ENCODE measurements around the gene CCDC106. TPM values are rescaled to one million over a fixed set of nuclear protein-coding genes. Genes with fewer than 3 reads are reported as not detected.

Gene CCDC106
- total RNA-seq, 1 experiment from 2014 or later = 47.8 TPM

GRCh38 chr19:55663846-55664536 lies 16.0 kb downstream of the CCDC106 start:
- POLR2A ChIA-PET = no interaction called here
- Histone ChIP-seq H3K27me3 (ENCODE audit: control insufficient read depth, insufficient read depth, low read length) (no peaks in the 10 kb centered on the region), H3K36me3 (ENCODE audit: control insufficient read depth, insufficient read depth, low read length) (peaks cover 46% of the 10 kb centered on the region), H3K4me3 (ENCODE audit: low read depth in 2 of 2, low read length in 2 of 2) (no peak overlapping the region), H3K27ac (ENCODE audit: low read length) (peak overlapping the region; percentile 66; the same call in 1 of the 2 replicates), H3K9me3 (ENCODE audit: control insufficient read depth, insufficient read depth, low read depth, low read length) (no peaks in the 10 kb centered on the region), H3K4me1 (ENCODE audit: control insufficient read depth, insufficient read depth, low read length) (peaks cover 46% of the 10 kb centered on the region)
- ATAC-seq = no peak
- in situ Hi-C loops (cut with HindIII; ENCODE audit: low pct_unique_long_range_greater_than_20kb, low sequenced_read_pairs) (no loop called here), intact Hi-C loops (cut with micrococcal nuclease; ENCODE audit: unreplicated experiment) (no loop called here)
- DNase-seq (ENCODE audit: low read depth, low spot score) = no peak
- CTCF ChIA-PET = no interaction called here
- no TSS peak for BruUV-seq (replicated peaks)
- TF ChIP-seq SIN3A (IDR thresholded peaks at IDR 0.05; ENCODE audit: borderline replicate concordance, insufficient read depth, low read depth, low read length) = no peak
- no peak for TF ChIP-seq TCF7L2 (IDR thresholded peaks at IDR 0.05; ENCODE audit: low read depth, low read length)
- TF ChIP-seq POLR2AphosphoS5 (IDR thresholded peaks at IDR 0.05; ENCODE audit: low read depth, low read length) = no peak
- no peak for TF ChIP-seq REST (IDR thresholded peaks at IDR 0.05; ENCODE audit: insufficient read depth in 1 of 2, low read depth in 2 of 2, low read length in 1 of 2)
- no peak for TF ChIP-seq CTCF (IDR thresholded peaks at IDR 0.05)

- Histone ChIP-seq H3K4me1 (ENCODE audit: control insufficient read depth, insufficient read depth, low read length) (peaks cover 55% of the 10 kb centered on the region), H3K9me3 (ENCODE audit: control insufficient read depth, insufficient read depth, low read depth, low read length) (no peaks in the 10 kb centered on the region), H3K27me3 (ENCODE audit: control insufficient read depth, insufficient read depth, low read length) (no peaks in the 10 kb centered on the region), H3K4me3 (ENCODE audit: low read depth in 2 of 2, low read length in 2 of 2) (no peak overlapping the region), H3K36me3 (ENCODE audit: control insufficient read depth, insufficient read depth, low read length) (peaks cover 43% of the 10 kb centered on the region), H3K27ac (ENCODE audit: low read length) (peak overlapping the region; percentile 55)
- in situ Hi-C loops (cut with HindIII; ENCODE audit: low pct_unique_long_range_greater_than_20kb, low sequenced_read_pairs) = no loop called here
- POLR2A ChIA-PET = no interaction called here
- ATAC-seq (no peak), DNase-seq (ENCODE audit: low read depth, low spot score) (no peak)
- TSS peak; percentile 4 for BruUV-seq (replicated peaks)
- intact Hi-C loops (cut with micrococcal nuclease; ENCODE audit: unreplicated experiment) = no loop called here
- CTCF ChIA-PET = no interaction called here
- TF ChIP-seq SIN3A (IDR thresholded peaks at IDR 0.05; ENCODE audit: borderline replicate concordance, insufficient read depth, low read depth, low read length) (no peak), REST (IDR thresholded peaks at IDR 0.05; ENCODE audit: insufficient read depth in 1 of 2, low read depth in 2 of 2, low read length in 1 of 2) (no peak), CTCF (IDR thresholded peaks at IDR 0.05) (no peak), POLR2AphosphoS5 (IDR thresholded peaks at IDR 0.05; ENCODE audit: low read depth, low read length) (no peak; the same call in 1 of the 2 replicates), TCF7L2 (IDR thresholded peaks at IDR 0.05; ENCODE audit: low read depth, low read length) (no peak)
Measured at GRCh38 chr19:55666343-55667005, 18.5 kb downstream of the CCDC106 start.
